GM04503 (cell line): ENCODE data around the gene SHROOM3.

ENCODE experiments used
- DNase-seq: peaks from one replicate; pipeline ENCODE4 v3.0.0-alpha.2; 2012; ENCODE audit warnings: low read depth

The SHROOM3 gene

GRCh38 chr4:76569706-76570105, 134.7 kb downstream of the SHROOM3 start:
- DNase-seq = no peak

- DNase-seq = no peak
Observed at GRCh38 chr4:76570141-76570973, 135.3 kb downstream of the SHROOM3 start.

- no peak for DNase-seq
Observed at GRCh38 chr4:76571274-76571673, 136.2 kb downstream of the SHROOM3 start.

GRCh38 chr4:76572224-76572623, 137.2 kb downstream of the SHROOM3 start:
- no peak for DNase-seq

- no peak for DNase-seq
Observed at GRCh38 chr4:76576824-76577223, 141.8 kb downstream of the SHROOM3 start.

- DNase-seq = no peak
Observed at GRCh38 chr4:76578002-76578560, 143.1 kb downstream of the SHROOM3 start.

- no peak for DNase-seq
Observed at GRCh38 chr4:76579596-76580375, 144.8 kb downstream of the SHROOM3 start.

- DNase-seq = no peak
Observed at GRCh38 chr4:76581077-76581962, 146.3 kb downstream of the SHROOM3 start.

- no peak for DNase-seq
Observed at GRCh38 chr4:76582074-76582816, 147.2 kb downstream of the SHROOM3 start.

GRCh38 chr4:76582817-76583087, 147.7 kb downstream of the SHROOM3 start:
- no peak for DNase-seq

GRCh38 chr4:76584241-76585152, 149.5 kb downstream of the SHROOM3 start:
- peak; percentile 73 for DNase-seq

GRCh38 chr4:76585272-76585671, 150.2 kb downstream of the SHROOM3 start:
- DNase-seq = no peak

- DNase-seq = no peak
Observed at GRCh38 chr4:76585897-76586360, 150.9 kb downstream of the SHROOM3 start.

GRCh38 chr4:76588274-76588673, 153.2 kb downstream of the SHROOM3 start:
- DNase-seq = no peak

GRCh38 chr4:76589402-76589801, 154.4 kb downstream of the SHROOM3 start:
- DNase-seq = peak; percentile 80

- DNase-seq = peak; percentile 94
Observed at GRCh38 chr4:76589872-76590797, 155.1 kb downstream of the SHROOM3 start.

GRCh38 chr4:76590798-76591281, 155.8 kb downstream of the SHROOM3 start:
- DNase-seq = peak; percentile 73

- DNase-seq = no peak
Observed at GRCh38 chr4:76591992-76592391, 157.0 kb downstream of the SHROOM3 start.

GRCh38 chr4:76592460-76592859, 157.4 kb downstream of the SHROOM3 start:
- no peak for DNase-seq
